Measurements from ENCODE around the gene ALDH4A1.

- TF ChIP-seq, protein P1, sequence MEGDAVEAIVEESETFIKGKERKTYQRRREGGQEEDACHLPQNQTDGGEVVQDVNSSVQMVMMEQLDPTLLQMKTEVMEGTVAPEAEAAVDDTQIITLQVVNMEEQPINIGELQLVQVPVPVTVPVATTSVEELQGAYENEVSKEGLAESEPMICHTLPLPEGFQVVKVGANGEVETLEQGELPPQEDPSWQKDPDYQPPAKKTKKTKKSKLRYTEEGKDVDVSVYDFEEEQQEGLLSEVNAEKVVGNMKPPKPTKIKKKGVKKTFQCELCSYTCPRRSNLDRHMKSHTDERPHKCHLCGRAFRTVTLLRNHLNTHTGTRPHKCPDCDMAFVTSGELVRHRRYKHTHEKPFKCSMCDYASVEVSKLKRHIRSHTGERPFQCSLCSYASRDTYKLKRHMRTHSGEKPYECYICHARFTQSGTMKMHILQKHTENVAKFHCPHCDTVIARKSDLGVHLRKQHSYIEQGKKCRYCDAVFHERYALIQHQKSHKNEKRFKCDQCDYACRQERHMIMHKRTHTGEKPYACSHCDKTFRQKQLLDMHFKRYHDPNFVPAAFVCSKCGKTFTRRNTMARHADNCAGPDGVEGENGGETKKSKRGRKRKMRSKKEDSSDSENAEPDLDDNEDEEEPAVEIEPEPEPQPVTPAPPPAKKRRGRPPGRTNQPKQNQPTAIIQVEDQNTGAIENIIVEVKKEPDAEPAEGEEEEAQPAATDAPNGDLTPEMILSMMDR (conservative IDR thresholded peaks at IDR 0.05; ENCODE audit: low read depth, low read length), result no peak
- TF ChIP-seq RFX5 (IDR thresholded peaks at IDR 0.05; ENCODE audit: low read depth, low read length), result no peak
- TF ChIP-seq, protein P2, sequence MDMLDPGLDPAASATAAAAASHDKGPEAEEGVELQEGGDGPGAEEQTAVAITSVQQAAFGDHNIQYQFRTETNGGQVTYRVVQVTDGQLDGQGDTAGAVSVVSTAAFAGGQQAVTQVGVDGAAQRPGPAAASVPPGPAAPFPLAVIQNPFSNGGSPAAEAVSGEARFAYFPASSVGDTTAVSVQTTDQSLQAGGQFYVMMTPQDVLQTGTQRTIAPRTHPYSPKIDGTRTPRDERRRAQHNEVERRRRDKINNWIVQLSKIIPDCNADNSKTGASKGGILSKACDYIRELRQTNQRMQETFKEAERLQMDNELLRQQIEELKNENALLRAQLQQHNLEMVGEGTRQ (IDR thresholded peaks at IDR 0.05; ENCODE audit: low read depth, low read length), result no peak
- no peak for TF ChIP-seq POLR2A (IDR thresholded peaks at IDR 0.05; ENCODE audit: low read depth, low read length)
- no peak for TF ChIP-seq RCOR1 (IDR thresholded peaks at IDR 0.05; ENCODE audit: insufficient replicate concordance, low read length)
- no peak for TF ChIP-seq CHD1 (IDR thresholded peaks at IDR 0.05; ENCODE audit: low read depth, low read length)
- TF ChIP-seq CEBPB (IDR thresholded peaks at IDR 0.05; ENCODE audit: low read depth, low read length), result no peak
- no peak for TF ChIP-seq FOS (IDR thresholded peaks at IDR 0.05; ENCODE audit: low read depth, low read length)
- TF ChIP-seq SMC3 (IDR thresholded peaks at IDR 0.05; ENCODE audit: low read depth, low read length), result no peak
- no peak for TF ChIP-seq MAFK (IDR thresholded peaks at IDR 0.05; ENCODE audit: low read depth, low read length)
Measured at GRCh38 chr1:18928985-18929384, 26.6 kb upstream of the ALDH4A1 start.
